ENCODE data around the gene TEX14.

- TF ChIP-seq, protein P1, sequence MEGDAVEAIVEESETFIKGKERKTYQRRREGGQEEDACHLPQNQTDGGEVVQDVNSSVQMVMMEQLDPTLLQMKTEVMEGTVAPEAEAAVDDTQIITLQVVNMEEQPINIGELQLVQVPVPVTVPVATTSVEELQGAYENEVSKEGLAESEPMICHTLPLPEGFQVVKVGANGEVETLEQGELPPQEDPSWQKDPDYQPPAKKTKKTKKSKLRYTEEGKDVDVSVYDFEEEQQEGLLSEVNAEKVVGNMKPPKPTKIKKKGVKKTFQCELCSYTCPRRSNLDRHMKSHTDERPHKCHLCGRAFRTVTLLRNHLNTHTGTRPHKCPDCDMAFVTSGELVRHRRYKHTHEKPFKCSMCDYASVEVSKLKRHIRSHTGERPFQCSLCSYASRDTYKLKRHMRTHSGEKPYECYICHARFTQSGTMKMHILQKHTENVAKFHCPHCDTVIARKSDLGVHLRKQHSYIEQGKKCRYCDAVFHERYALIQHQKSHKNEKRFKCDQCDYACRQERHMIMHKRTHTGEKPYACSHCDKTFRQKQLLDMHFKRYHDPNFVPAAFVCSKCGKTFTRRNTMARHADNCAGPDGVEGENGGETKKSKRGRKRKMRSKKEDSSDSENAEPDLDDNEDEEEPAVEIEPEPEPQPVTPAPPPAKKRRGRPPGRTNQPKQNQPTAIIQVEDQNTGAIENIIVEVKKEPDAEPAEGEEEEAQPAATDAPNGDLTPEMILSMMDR (conservative IDR thresholded peaks at IDR 0.05 in 1 of 2, IDR thresholded peaks at IDR 0.05 in 1 of 2; ENCODE audit: low read depth in 1 of 2, low read length in 2 of 2), result no peak
- TF ChIP-seq EZH2 (IDR thresholded peaks at IDR 0.05; ENCODE audit: low read length, missing control alignments), result no peak
Measured at GRCh38 chr17:58521680-58522079, 170.2 kb downstream of the TEX14 start.

All from fibroblast of lung (primary cell).